ENCODE measurements around the gene CD47. TPM values are rescaled to one million over a fixed set of nuclear protein-coding genes. Genes with fewer than 3 reads are reported as not detected.
A peak's percentile ranks its signal among the peaks of the same experiment; 100 is the strongest.

The CD47 gene
- total and polyA plus RNA-seq, 12 donors, result 17.9 to 76.3 (median 47.6) TPM

- H3K27ac ChIP-seq, result no peak overlapping the region
- no peaks in the 10 kb centered on the region for H3K27me3 ChIP-seq
- no peak for DNase-seq
- intact Hi-C loops (cut with DNase I), result no loop called here
- H3K4me3 ChIP-seq, result no peak overlapping the region
- WGBS, 2 donors, result 25 to 37% methylated on average over 1 of the region's 1 CpG
- no peak for TF ChIP-seq CTCF (IDR thresholded peaks at IDR 0.05)
- ATAC-seq, result no peak
- H3K36me3 ChIP-seq, result peaks cover 0 to 69% (median 0%) of the 10 kb centered on the region in 9 donors
- H3K9me3 ChIP-seq, result no peaks in the 10 kb centered on the region
- H3K4me1 ChIP-seq, result peaks cover 0 to 31% (median 15%) of the 10 kb centered on the region in 9 donors
Observed at GRCh38 chr3:108067768-108068167, 23.1 kb downstream of the CD47 start.

- H3K4me1 ChIP-seq, result peaks cover 0 to 39% (median 19%) of the 10 kb centered on the region in 9 donors
- TF ChIP-seq CTCF (IDR thresholded peaks at IDR 0.05), result no peak
- no peak overlapping the region for H3K4me3 ChIP-seq
- no peak for ATAC-seq
- no peaks in the 10 kb centered on the region for H3K9me3 ChIP-seq
- peaks cover 0 to 66% (median 5%) of the 10 kb centered on the region in 9 donors for H3K36me3 ChIP-seq
- H3K27me3 ChIP-seq, result no peaks in the 10 kb centered on the region
- no peak for DNase-seq
- no peak overlapping the region for H3K27ac ChIP-seq
- intact Hi-C loops (cut with DNase I), result no loop called here
Observed at GRCh38 chr3:108065096-108065495, 25.7 kb downstream of the CD47 start.

- ATAC-seq (no peak), DNase-seq (no peak)
- H3K27ac ChIP-seq, result no peak overlapping the region
- intact Hi-C loops (cut with DNase I), result loop anchor here in 1 of 10 donors (5.0 kb wide), 1 partner anchor 52 kb away; no protein-coding TSS in a partner anchor
- H3K4me3 ChIP-seq, result no peak overlapping the region
- no peak for TF ChIP-seq CTCF (IDR thresholded peaks at IDR 0.05)
- 100% methylated on average over 1 of the region's 1 CpG for WGBS, 2 donors
- H3K9me3 ChIP-seq, result no peaks in the 10 kb centered on the region
- peaks cover 0 to 66% (median 6%) of the 10 kb centered on the region in 9 donors for H3K36me3 ChIP-seq
- H3K27me3 ChIP-seq, result no peaks in the 10 kb centered on the region
- peaks cover 0 to 39% (median 14%) of the 10 kb centered on the region in 9 donors for H3K4me1 ChIP-seq
Observed at GRCh38 chr3:108064293-108064887, 26.4 kb downstream of the CD47 start.

- peaks cover 0 to 26% (median 4%) of the 10 kb centered on the region in 9 donors for H3K4me1 ChIP-seq
- 93 to 95% methylated on average over 1 of the region's 1 CpG for WGBS, 2 donors
- no peaks in the 10 kb centered on the region for H3K27me3 ChIP-seq
- TF ChIP-seq CTCF (IDR thresholded peaks at IDR 0.05), result no peak
- ATAC-seq (no peak), DNase-seq (no peak)
- H3K4me3 ChIP-seq, result no peak overlapping the region
- H3K27ac ChIP-seq, result peak overlapping the region in 1 of 10 donors; percentile 28
- intact Hi-C loops (cut with DNase I), result loop anchor here in 1 of 10 donors (5.0 kb wide), 1 partner anchor 50 kb away; no protein-coding TSS in a partner anchor
- peaks cover 0 to 67% (median 20%) of the 10 kb centered on the region in 9 donors for H3K36me3 ChIP-seq
- no peaks in the 10 kb centered on the region for H3K9me3 ChIP-seq
Observed at GRCh38 chr3:108062051-108062450, 28.8 kb downstream of the CD47 start.
